Trophoblast cell (in vitro differentiated cells and primary cell): ENCODE results near the gene RBM39.

Experiments
- DNase-seq, 2 donors: peaks; one replicate each; pipeline ENCODE4 v3.0.0-alpha.2; 2016
- H2AFZ ChIP-seq: 2 replicates; pipeline ENCODE4 v1.6.1; 2013; ENCODE audit warnings: low read length, moderate library complexity, mild to moderate bottlenecking; ENCODE audit not compliant: insufficient read depth, poor library complexity
- H2AK5ac ChIP-seq: 2 replicates; pipeline ENCODE4 v1.6.1; 2013; ENCODE audit warnings: mild to moderate bottlenecking, low read length
- H2BK120ac ChIP-seq: 2 replicates; pipeline ENCODE4 v1.6.1; 2013; ENCODE audit warnings: low read length, mild to moderate bottlenecking, moderate library complexity; ENCODE audit not compliant: insufficient read depth, poor library complexity
- H2BK12ac ChIP-seq: 2 replicates; pipeline ENCODE4 v1.6.1; 2013; ENCODE audit warnings: mild to moderate bottlenecking, low read length, moderate library complexity
- H2BK5ac ChIP-seq: 2 replicates; pipeline ENCODE4 v1.6.1; 2013; ENCODE audit warnings: low read length, low read depth, moderate library complexity, mild to moderate bottlenecking; ENCODE audit not compliant: poor library complexity
- H3K14ac ChIP-seq: 2 replicates; pipeline ENCODE4 v1.6.1; 2013; ENCODE audit warnings: mild to moderate bottlenecking, low read length
- H3K18ac ChIP-seq: 2 replicates; pipeline ENCODE4 v1.6.1; 2013; ENCODE audit warnings: mild to moderate bottlenecking, low read length
- H3K23ac ChIP-seq: 2 replicates; pipeline ENCODE4 v1.6.1; 2013; ENCODE audit warnings: low read length
- H3K27ac ChIP-seq: 2 replicates; pipeline ENCODE4 v1.5.1; 2013; ENCODE audit warnings: low read depth, mild to moderate bottlenecking, inconsistent platforms, low read length, moderate library complexity
- H3K27me3 ChIP-seq: 2 replicates; pipeline ENCODE4 v1.6.1; 2013; ENCODE audit warnings: inconsistent platforms, mild to moderate bottlenecking, low read length, moderate library complexity; ENCODE audit not compliant: insufficient read depth
- H3K36me3 ChIP-seq, 2 experiments: 1 replicate in 1 of 2; 2 replicates in 1 of 2; pipeline ENCODE4 v1.6.1; 2013; ENCODE audit warnings: low read length in 2 of 2, mild to moderate bottlenecking in 2 of 2, moderate library complexity in 1 of 2; ENCODE audit not compliant: insufficient read depth in 2 of 2, control insufficient read depth in 1 of 2
- H3K4ac ChIP-seq: 2 replicates; pipeline ENCODE4 v1.6.1; 2013; ENCODE audit warnings: low read depth, mild to moderate bottlenecking, low read length, moderate library complexity
- H3K4me1 ChIP-seq, 2 experiments: 1 replicate in 1 of 2; 2 replicates in 1 of 2; pipeline ENCODE4 v1.6.1; 2013; ENCODE audit warnings: low read length in 2 of 2, mild to moderate bottlenecking in 2 of 2, moderate library complexity in 1 of 2; ENCODE audit not compliant: insufficient read depth in 2 of 2, control insufficient read depth in 1 of 2
- H3K4me2 ChIP-seq: 2 replicates; pipeline ENCODE4 v1.6.1; 2013; ENCODE audit warnings: inconsistent platforms, mild to moderate bottlenecking, low read length, moderate library complexity
- H3K4me3 ChIP-seq: 2 replicates; pipeline ENCODE4 v1.5.1; 2013; ENCODE audit warnings: mild to moderate bottlenecking, low read depth, low read length, inconsistent platforms
- H3K79me1 ChIP-seq: one replicate; pipeline ENCODE4 v1.6.1; 2013; ENCODE audit warnings: low read length
- H3K79me2 ChIP-seq: 2 replicates; pipeline ENCODE4 v1.6.1; 2013; ENCODE audit warnings: low read length, mild to moderate bottlenecking; ENCODE audit not compliant: control insufficient read depth, insufficient read depth, poor library complexity
- H3K9ac ChIP-seq: 2 replicates; pipeline ENCODE4 v1.6.1; 2013; ENCODE audit warnings: mild to moderate bottlenecking, low read length
- H3K9me3 ChIP-seq: 2 replicates; pipeline ENCODE4 v1.6.1; 2013; ENCODE audit warnings: low read depth, mild to moderate bottlenecking, control low read depth, inconsistent platforms, low read length; ENCODE audit not compliant: insufficient read depth
- H4K12ac ChIP-seq: 2 replicates; pipeline ENCODE4 v1.6.1; 2013; ENCODE audit warnings: low read depth, mild to moderate bottlenecking, low read length, moderate library complexity
- H4K8ac ChIP-seq: 2 replicates; pipeline ENCODE4 v1.6.1; 2013; ENCODE audit warnings: low read depth, mild to moderate bottlenecking, low read length, moderate library complexity
- H4K91ac ChIP-seq: one replicate; pipeline ENCODE4 v1.6.1; 2013; ENCODE audit warnings: low read depth, mild to moderate bottlenecking, low read length, moderate library complexity
- WGBS: extraction: QIAGEN DNeasy Blood & Tissue Kit; methylation state at CpG from one replicate; pipeline ENCODE4 v1.1.7; 2013; ENCODE audit warnings: missing lambda C conversion rate; ENCODE audit not compliant: insufficient read length, insufficient coverage; ENCODE audit errors: extremely low coverage; 5-methylcytosine and 5-hydroxymethylcytosine counted together

RBM39 gene

GRCh38 chr20:35721621-35722020 lies 20.4 kb downstream of the RBM39 start:
- H3K79me1 ChIP-seq = no peaks in the 10 kb centered on the region
- no peak overlapping the region for H3K4me3 ChIP-seq
- H3K4me2 ChIP-seq = no peak overlapping the region
- no peak for DNase-seq
- H3K14ac ChIP-seq = no peak overlapping the region
- no peak overlapping the region for H2BK12ac ChIP-seq
- no peaks in the 10 kb centered on the region for H3K4me1 ChIP-seq
- H3K79me2 ChIP-seq = peaks cover 4% of the 10 kb centered on the region
- H4K8ac ChIP-seq = no peak overlapping the region
- H3K27me3 ChIP-seq = no peaks in the 10 kb centered on the region
- no peak overlapping the region for H2BK120ac ChIP-seq
- H2AFZ ChIP-seq = no peak overlapping the region
- H3K36me3 ChIP-seq = peaks cover 69 to 82% of the 10 kb centered on the region in 2 experiments
- H2AK5ac ChIP-seq = no peak overlapping the region
- no peak overlapping the region for H4K91ac ChIP-seq
- no peaks in the 10 kb centered on the region for H3K9me3 ChIP-seq
- H3K9ac ChIP-seq = no peak overlapping the region
- no peak overlapping the region for H3K27ac ChIP-seq
- WGBS = no CpG with 5 or more reads among the region's 3 CpGs
- no peak overlapping the region for H3K23ac ChIP-seq
- H2BK5ac ChIP-seq = no peak overlapping the region
- H3K4ac ChIP-seq = no peak overlapping the region
- H4K12ac ChIP-seq = no peak overlapping the region
- no peak overlapping the region for H3K18ac ChIP-seq

- Histone ChIP-seq H3K9ac (no peak overlapping the region), H3K27me3 (no peaks in the 10 kb centered on the region), H3K36me3 (peaks cover 66 to 82% of the 10 kb centered on the region in 2 experiments), H3K79me1 (no peaks in the 10 kb centered on the region), H3K4me3 (no peak overlapping the region), H4K8ac (no peak overlapping the region), H3K23ac (no peak overlapping the region), H2BK120ac (no peak overlapping the region), H3K4ac (no peak overlapping the region), H3K79me2 (peaks cover 4% of the 10 kb centered on the region), H2BK5ac (no peak overlapping the region), H2BK12ac (no peak overlapping the region), H4K12ac (no peak overlapping the region), H3K4me2 (no peak overlapping the region), H3K27ac (no peak overlapping the region), H4K91ac (no peak overlapping the region), H3K4me1 (no peaks in the 10 kb centered on the region), H3K14ac (no peak overlapping the region), H2AFZ (no peak overlapping the region), H3K9me3 (no peaks in the 10 kb centered on the region), H2AK5ac (no peak overlapping the region), H3K18ac (no peak overlapping the region)
- WGBS = 100% methylated on average over 1 of the region's 3 CpGs
- no peak for DNase-seq
Measured at GRCh38 chr20:35721219-35721618, 20.8 kb downstream of the RBM39 start.

GRCh38 chr20:35720165-35721123 lies 21.6 kb downstream of the RBM39 start:
- H3K4me2 ChIP-seq = no peak overlapping the region
- H2AK5ac ChIP-seq = no peak overlapping the region
- H3K18ac ChIP-seq = no peak overlapping the region
- no peak for DNase-seq
- H3K4me3 ChIP-seq = no peak overlapping the region
- H2BK120ac ChIP-seq = no peak overlapping the region
- no peaks in the 10 kb centered on the region for H3K79me1 ChIP-seq
- H3K14ac ChIP-seq = no peak overlapping the region
- H3K27me3 ChIP-seq = no peaks in the 10 kb centered on the region
- H3K23ac ChIP-seq = no peak overlapping the region
- no CpG with 5 or more reads among the region's 13 CpGs for WGBS
- no peak overlapping the region for H4K91ac ChIP-seq
- no peaks in the 10 kb centered on the region for H3K9me3 ChIP-seq
- no peak overlapping the region for H2AFZ ChIP-seq
- no peak overlapping the region for H2BK5ac ChIP-seq
- H3K36me3 ChIP-seq = peaks cover 65 to 83% of the 10 kb centered on the region in 2 experiments
- no peak overlapping the region for H4K8ac ChIP-seq
- no peak overlapping the region for H4K12ac ChIP-seq
- H3K9ac ChIP-seq = no peak overlapping the region
- no peak overlapping the region for H2BK12ac ChIP-seq
- H3K4ac ChIP-seq = no peak overlapping the region
- H3K79me2 ChIP-seq = peaks cover 4% of the 10 kb centered on the region
- H3K27ac ChIP-seq = no peak overlapping the region
- H3K4me1 ChIP-seq = no peaks in the 10 kb centered on the region

- Histone ChIP-seq H3K4me2 (no peak overlapping the region), H2AFZ (no peak overlapping the region), H4K12ac (no peak overlapping the region), H3K9ac (no peak overlapping the region), H3K79me2 (peaks cover 2% of the 10 kb centered on the region), H3K79me1 (no peaks in the 10 kb centered on the region), H3K9me3 (no peaks in the 10 kb centered on the region), H3K4me1 (no peaks in the 10 kb centered on the region), H3K4ac (no peak overlapping the region), H2AK5ac (no peak overlapping the region), H2BK5ac (no peak overlapping the region), H4K8ac (no peak overlapping the region), H3K18ac (no peak overlapping the region), H3K27ac (no peak overlapping the region), H3K4me3 (no peak overlapping the region), H2BK120ac (no peak overlapping the region), H2BK12ac (no peak overlapping the region), H3K14ac (no peak overlapping the region), H4K91ac (no peak overlapping the region), H3K36me3 (peaks cover 65 to 82% of the 10 kb centered on the region in 2 experiments), H3K23ac (no peak overlapping the region), H3K27me3 (no peaks in the 10 kb centered on the region)
- WGBS = no CpG with 5 or more reads among the region's 8 CpGs
- no peak for DNase-seq
Measured at GRCh38 chr20:35719717-35720116, 22.3 kb downstream of the RBM39 start.
